ENCODE data around the gene PXDC1.

GRCh38 chr6:3722785-3723184, 28.7 kb downstream of the PXDC1 start:
- TF ChIP-seq ELF1 (IDR thresholded peaks at IDR 0.05; ENCODE audit: borderline replicate concordance, low read depth), result no peak
- TF ChIP-seq CTCF (IDR thresholded peaks at IDR 0.05 in 2 of 3, conservative IDR thresholded peaks at IDR 0.05 in 1 of 3; ENCODE audit: borderline replicate concordance in 1 of 3, insufficient read depth in 1 of 3, low read depth in 2 of 3, low read length in 2 of 3), result no peak
- no peak for TF ChIP-seq POLR2A (IDR thresholded peaks at IDR 0.05; ENCODE audit: borderline replicate concordance, extremely low read depth, insufficient read depth, insufficient read length)
